ENCODE data around the gene DPRX.

The DPRX gene

GRCh38 chr19:53631949-53632407, at the start of gene DPRX:
Gene DPRX, plus strand, starts transcription at chr19:53631999. Its CDS starts 108 bp downstream, at chr19:53632107.
- no peak for DNase-seq

GRCh38 chr19:53583181-53583580, 48.6 kb upstream of the DPRX start:
- no peak for DNase-seq

- DNase-seq, result no peak
Measured at GRCh38 chr19:53586277-53586691, 45.5 kb upstream of the DPRX start.

- DNase-seq, result no peak
Measured at GRCh38 chr19:53594811-53595509, 36.8 kb upstream of the DPRX start.

- DNase-seq, result no peak
Measured at GRCh38 chr19:53595510-53595867, 36.3 kb upstream of the DPRX start.

- no peak for DNase-seq
Measured at GRCh38 chr19:53596056-53596455, 35.7 kb upstream of the DPRX start.

GRCh38 chr19:53597023-53597422, 34.8 kb upstream of the DPRX start:
- no peak for DNase-seq

- no peak for DNase-seq
Measured at GRCh38 chr19:53598361-53598760, 33.4 kb upstream of the DPRX start.

GRCh38 chr19:53600217-53600616, 31.6 kb upstream of the DPRX start:
- no peak for DNase-seq

GRCh38 chr19:53606031-53606430, 25.8 kb upstream of the DPRX start:
- no peak for DNase-seq

- no peak for DNase-seq
Measured at GRCh38 chr19:53608381-53608780, 23.4 kb upstream of the DPRX start.

GRCh38 chr19:53612762-53613526, 18.9 kb upstream of the DPRX start:
- no peak for DNase-seq

- DNase-seq, result no peak
Measured at GRCh38 chr19:53621885-53622740, 9.7 kb upstream of the DPRX start.

GRCh38 chr19:53624771-53625545, 6.8 kb upstream of the DPRX start:
- no peak for DNase-seq

- DNase-seq, result no peak
Measured at GRCh38 chr19:53626486-53626885, 5.3 kb upstream of the DPRX start.

- DNase-seq, result no peak
Measured at GRCh38 chr19:53626976-53627375, 4.8 kb upstream of the DPRX start.

GRCh38 chr19:53634768-53635167, 3.0 kb downstream of the DPRX start:
- DNase-seq, result no peak

- DNase-seq, result no peak
Measured at GRCh38 chr19:53639471-53639870, 7.7 kb downstream of the DPRX start.

- DNase-seq, result no peak
Measured at GRCh38 chr19:53642381-53643099, 10.7 kb downstream of the DPRX start.

- DNase-seq, result no peak
Measured at GRCh38 chr19:53644061-53644816, 12.4 kb downstream of the DPRX start.

- DNase-seq, result no peak
Measured at GRCh38 chr19:53646144-53646543, 14.3 kb downstream of the DPRX start.
